ENCODE data around the gene CRISP2.
"Not testable (repeated sequence)": the region's sequence is repeated elsewhere in the genome, so short reads cannot be mapped to it uniquely, and the experiment has no call there.

CRISP2 gene

DNA sequence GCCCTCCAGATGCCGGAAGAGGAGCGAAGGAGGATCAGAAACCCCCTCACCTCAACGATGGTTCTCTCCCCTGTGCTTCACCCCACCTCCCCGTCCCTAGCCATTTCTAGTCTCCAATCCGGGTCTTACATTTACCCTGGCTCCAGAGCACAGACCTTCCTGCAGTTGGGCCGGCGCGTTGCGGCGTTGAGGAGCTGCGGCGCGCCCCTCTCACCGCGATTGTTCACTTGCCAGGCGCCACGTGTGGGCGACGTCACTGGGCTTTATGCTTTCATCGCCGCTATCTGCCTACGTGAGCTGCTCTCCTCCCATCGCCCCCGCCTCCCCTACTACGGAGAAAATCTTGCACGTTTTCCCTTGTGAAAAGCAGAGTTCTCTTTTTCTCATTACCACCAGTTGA is at the start of gene CRISP2:
Gene CRISP2, minus strand, starts transcription at position 198 of the 400 bp plus-strand sequence. CDS start 4,347 bp downstream, outside the sequence.
- no peak for DNase-seq

GRCh38 chr6:49744259-49744658 is 30.9 kb upstream of the CRISP2 start, which contains the start of gene CRISP3:
CRISP3 (minus strand) TSS chr6:49744388; CDS start chr6:49744367, 21 bp downstream.
- DNase-seq = no peak

GRCh38 chr6:49743429-49743828 is 30.1 kb upstream of the CRISP2 start:
- DNase-seq = no peak

- DNase-seq = no peak
Observed at GRCh38 chr6:49739423-49739822, 26.1 kb upstream of the CRISP2 start.

- no peak for DNase-seq
Observed at GRCh38 chr6:49736017-49736508, 22.7 kb upstream of the CRISP2 start.

- no peak for DNase-seq
Observed at GRCh38 chr6:49733680-49734079, 20.3 kb upstream of the CRISP2 start.

- DNase-seq = no peak
Observed at GRCh38 chr6:49732781-49733180, 19.4 kb upstream of the CRISP2 start.

DNA sequence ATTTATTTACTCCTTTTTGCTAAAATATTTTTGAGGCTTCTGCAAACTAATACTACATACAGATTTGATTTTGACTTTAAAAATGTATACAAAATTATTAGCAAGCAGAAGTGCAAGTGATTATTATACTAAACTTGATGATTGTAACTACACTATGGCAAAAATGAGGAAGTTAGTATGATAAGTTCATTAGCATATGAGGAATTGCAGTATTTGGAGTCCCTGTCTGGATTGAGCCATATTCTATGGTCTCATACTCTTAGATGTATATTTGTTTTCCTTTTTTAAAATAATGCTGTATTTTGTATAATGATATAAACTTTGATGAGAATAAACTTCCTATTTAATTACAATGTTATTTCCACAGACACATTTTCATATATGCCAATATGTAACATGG is 16.9 kb upstream of the CRISP2 start:
- no peak for DNase-seq

DNA sequence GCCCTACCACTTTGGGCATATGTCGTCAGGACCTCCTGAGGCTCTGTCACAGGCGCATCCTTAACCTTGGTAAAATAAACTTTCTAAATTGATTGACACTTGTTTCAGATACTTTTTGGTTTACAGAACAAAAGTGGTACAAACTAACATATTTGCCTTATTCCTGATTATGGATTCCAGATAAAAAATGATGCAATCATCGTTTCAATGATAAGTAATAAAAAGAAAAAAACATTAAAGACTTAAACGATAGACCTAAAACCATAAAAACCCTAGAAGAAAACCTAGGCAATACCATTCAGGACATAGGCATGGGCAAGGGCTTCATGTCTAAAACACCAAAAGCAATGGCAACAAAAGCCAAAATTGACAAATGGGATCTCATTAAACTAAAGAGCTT is 10.6 kb upstream of the CRISP2 start:
- not testable (repeated sequence) for DNase-seq

GRCh38 chr6:49721297-49721696 is 8.0 kb upstream of the CRISP2 start:
- DNase-seq = no peak

DNA sequence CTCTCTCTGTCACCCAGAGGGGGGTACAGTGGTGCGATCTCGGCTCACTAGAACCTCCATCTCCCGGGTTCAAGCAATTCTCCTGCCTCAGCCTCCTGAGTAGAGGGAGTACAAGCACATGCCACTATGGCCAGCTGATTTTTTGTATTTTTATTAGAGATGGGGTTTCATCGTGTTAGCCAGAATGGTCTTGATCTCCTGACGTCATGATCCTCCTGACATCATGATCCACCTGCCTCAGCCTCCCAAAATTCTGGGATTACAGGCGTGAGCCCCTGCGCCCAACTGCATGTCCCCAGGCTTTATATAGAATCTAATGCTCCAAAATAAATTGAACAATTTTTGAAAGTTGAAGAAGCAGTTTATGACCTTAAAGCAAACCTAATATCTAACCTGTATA is 7.0 kb upstream of the CRISP2 start:
- no peak for DNase-seq

GRCh38 chr6:49698478-49698877 is 14.9 kb downstream of the CRISP2 start:
- no peak for DNase-seq

DNA sequence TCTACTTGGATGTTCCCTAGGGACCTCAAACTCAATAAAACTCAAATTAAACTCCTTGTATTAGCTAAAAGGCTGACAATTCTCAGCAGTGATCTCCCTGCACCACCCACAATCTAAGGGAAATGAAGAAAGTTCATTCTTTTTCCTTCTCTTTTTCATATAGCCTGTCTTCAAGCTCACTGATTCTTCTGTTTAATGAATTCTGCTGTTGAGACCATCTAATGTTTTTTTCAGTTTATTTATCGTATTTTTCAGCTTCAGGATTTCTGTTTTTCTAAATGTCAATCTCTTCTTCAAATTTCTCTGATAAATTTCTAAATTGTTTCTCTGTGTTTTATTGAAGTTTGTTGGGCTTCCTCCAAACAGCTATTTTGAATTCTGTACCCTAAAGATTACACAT is 19.8 kb downstream of the CRISP2 start:
- DNase-seq = no peak

DNA sequence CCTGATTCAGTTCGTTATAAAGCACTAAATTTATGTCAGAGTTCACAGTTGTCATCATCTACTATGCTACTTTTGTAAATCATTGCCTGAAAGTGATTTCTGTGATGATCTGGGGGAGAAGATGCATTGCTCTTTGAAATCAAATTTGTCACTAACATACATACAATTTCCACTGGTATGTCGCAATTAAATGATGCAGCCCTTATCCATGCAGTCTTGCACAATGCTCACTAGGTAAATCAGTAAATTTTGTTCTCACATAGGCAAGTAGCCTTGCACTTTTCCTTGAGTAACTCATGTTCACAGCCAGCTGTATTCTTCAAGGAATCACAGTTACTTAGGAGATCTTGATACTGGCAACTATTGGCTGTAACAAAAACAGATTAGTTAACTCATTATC is 20.8 kb downstream of the CRISP2 start:
- DNase-seq = no peak

GRCh38 chr6:49676671-49677281 is 36.6 kb downstream of the CRISP2 start:
- peak; percentile 54 for DNase-seq

DNA sequence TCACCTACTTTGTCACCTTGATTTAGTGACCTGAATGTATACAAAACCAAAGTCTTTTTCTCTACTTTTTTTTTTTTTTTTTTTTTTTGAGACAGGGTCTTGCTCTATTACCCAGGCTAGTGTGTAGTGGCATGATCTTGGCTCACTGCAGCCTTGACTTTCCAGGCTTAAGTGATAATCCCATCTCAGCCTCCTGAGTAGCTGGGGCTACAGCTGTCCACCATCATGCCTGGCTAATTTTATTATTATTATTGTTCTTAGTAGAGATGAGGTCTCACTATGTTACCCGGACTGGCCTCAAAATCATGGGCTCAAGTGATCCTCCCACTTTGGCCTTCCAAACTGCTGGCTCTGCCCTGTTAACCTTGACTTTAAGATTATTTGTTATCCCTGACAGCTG is 37.5 kb downstream of the CRISP2 start:
- no peak for DNase-seq

DNA sequence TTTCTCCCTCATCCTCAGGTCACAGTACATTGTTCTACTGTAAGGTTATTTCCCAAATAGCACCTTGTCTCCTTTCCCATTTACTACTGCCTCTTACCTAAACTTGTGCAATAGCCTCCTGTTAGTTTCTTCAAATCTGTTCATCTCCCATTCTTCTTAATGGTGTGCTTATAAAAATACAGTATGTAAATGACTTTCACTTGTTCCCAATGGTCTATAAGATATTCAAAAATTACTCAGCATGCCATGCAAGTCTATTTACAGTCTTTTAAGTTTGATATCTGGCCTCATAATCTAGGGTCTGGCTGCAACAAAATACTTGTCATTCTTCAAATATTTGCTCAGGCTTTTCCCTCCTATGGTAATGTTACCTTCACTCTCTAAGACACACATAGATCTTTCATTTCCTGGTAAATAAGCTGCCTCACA is 45.2 kb downstream of the CRISP2 start:
- DNase-seq = no peak

DNA sequence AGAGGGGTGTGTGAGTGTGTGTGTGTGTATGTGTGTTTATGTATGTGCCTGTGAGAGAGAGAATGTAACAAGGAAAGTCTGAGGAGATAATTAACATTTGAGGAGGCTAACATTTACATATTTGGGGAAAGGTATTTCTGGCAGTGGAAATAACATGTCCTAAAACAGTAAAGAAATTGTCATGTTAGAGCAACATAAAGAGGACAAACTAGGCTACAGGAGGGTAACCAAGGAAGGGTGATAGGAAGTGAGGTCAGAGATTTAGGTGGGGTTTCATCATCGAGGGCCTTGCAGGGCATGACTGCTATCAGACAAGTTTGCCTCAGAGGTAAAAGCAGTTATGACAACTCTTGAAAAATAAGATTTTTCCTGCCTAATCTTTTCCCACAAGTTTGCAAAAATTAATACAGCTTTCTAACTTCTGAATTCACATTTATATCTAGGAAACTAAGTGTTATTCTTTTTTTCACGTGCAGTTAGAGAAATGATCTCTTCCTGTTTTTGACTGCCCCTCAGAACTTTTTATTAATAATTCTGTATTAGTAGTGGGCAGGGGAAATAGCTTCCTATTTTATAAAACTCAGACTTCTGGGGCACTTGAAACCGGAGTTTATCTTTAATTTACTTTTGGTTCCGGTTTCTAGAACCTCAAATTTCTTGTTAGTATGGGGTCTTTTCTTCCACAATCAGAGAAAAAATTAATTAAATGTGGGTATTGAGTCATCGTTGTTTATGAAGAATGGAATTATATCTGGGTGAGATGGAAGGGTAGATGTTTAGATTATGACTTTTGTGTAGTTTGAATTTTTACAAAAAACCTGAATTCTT is 46.2 kb downstream of the CRISP2 start:
- DNase-seq = no peak

DNA sequence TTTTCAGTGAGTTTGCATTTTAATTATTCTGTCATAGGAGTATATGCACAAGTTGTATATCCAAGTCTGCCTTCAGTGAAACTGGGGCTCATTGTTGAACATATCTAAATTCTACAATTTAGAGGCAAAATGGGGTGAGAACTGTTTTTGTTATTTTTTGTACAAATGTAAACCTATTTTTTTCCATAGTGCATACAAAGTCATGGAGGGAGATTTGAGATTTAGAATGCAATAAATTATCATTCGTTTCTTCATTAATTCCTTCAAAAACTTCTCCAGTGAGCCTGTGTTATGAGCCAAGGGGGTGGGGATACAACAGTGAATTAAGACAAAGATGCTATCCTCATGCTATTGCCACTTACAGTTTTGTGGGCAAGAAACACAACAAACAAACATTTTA is 46.9 kb downstream of the CRISP2 start:
- no peak for DNase-seq

GRCh38 chr6:49664817-49665216 is 48.5 kb downstream of the CRISP2 start:
- no peak for DNase-seq

GRCh38 chr6:49664054-49664453 is 49.3 kb downstream of the CRISP2 start:
- DNase-seq = not testable (repeated sequence)

- no peak for DNase-seq
Observed at GRCh38 chr6:49662892-49663261, 50.5 kb downstream of the CRISP2 start.

- no peak for DNase-seq
Observed at GRCh38 chr6:49662231-49662891, 51.0 kb downstream of the CRISP2 start.

DNA sequence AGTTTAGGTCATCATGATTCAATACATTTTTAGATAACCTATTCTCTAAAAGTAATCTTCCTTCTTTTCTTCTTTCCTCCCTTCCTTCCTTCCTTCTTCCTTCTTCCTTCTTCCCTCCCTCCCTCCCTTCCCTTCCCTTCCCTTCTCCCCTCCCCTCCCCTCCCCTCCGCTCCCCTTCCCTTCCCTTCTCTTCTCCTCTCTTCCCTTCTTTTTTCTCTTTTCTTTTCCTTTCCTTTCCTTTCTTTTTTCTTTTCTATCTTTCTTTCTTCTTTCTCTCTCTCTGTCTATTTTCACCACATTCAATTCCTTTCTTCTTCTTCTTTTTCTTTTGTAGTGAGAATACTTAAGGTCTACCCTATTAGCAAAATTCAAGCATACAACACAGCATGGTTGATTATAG is 59.4 kb downstream of the CRISP2 start:
- DNase-seq = no peak

Data from islet precursor cell (in vitro differentiated cells).